DMS53 (cell line): Measurements from ENCODE around the gene RAB9A.
"Not testable (repeated sequence)": the region's sequence is repeated elsewhere in the genome, so short reads cannot be mapped to it uniquely, and the experiment has no call there.

Source experiments
- DNase-seq: peaks from one replicate; lab custom pipeline; 2025; lab: John Stamatoyannopoulos, UW

The RAB9A gene

GRCh38 chrX:13688958-13689740 lies at the start of gene RAB9A:
Gene RAB9A (plus strand): TSS chrX:13689128. CDS start chrX:13708747, 19,619 bp downstream.
- peak; percentile 79 for DNase-seq

GRCh38 chrX:13641684-13642083 lies 47.2 kb upstream of the RAB9A start:
- DNase-seq = not testable (repeated sequence)

DNA sequence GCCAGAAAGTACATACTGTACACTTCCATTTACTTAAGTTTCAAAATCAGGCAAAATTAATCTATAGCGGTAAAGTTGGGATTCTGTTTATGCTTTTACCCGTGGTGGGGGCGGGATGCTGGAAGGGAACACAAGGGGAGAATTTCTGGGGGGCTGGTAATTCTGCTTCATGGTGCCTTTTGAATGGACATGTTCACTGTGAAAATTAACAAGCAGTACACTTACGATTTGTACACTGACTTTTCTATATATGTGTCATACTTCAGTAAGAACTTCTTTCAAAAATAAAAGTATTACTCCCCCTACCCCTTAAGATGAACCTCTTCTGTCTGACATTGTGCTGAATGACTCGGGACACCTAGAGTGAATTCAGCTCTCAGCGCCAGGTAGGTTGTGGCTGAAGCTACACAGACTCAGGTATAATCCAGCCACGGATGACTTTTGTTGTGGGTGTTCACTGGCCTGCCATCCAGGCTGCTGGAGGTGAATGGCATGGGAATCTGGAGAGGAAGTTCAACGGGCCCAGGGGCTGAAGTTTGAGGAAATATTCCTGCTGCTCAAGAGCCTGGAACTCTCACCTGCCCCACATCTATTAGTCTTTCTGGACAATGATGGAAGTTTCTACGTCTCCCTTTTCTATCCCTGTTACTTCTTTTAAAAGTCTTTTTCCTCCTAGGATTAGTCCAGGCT lies 43.3 kb upstream of the RAB9A start:
- DNase-seq = no peak

DNA sequence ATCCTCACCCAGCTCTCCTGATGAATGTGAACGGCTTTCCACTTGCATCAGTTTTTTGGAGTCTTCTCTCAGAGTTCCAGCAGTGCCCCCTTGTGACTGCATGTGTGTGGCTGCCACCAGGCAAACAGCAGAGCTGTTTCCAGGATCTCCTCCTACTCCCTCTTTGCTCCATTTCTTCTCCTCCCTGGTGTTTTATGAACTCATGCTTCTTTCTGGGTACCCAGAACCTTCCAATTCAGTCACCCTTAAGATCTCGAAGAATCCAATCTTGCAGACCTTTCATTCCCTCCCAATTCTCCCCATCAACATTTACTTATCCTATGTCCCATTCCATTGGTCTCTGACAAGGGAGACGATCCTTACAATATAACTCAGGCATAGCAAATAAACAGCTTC lies 42.8 kb upstream of the RAB9A start:
- DNase-seq = peak; percentile 69

- DNase-seq = peak; percentile 90
Measured at GRCh38 chrX:13647709-13648212, 41.2 kb upstream of the RAB9A start.

DNA sequence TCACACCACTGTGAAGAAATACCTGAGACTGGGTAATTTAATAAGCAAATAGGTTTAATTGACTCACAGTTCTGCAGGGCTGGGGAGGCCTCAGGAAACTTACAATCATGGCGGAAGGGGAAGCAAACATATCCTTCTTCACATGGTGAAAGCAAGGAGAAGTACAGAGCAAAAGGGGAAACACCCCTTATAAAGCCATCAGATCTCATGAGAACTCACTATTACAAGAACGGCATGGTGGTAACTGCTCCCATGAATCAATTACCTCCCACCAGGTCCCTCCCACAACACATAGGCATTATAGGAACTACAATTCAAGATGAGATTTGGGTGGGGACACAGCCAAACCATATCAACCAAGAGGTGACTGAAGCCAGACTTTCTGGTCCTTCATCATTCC lies 40.6 kb upstream of the RAB9A start:
- DNase-seq = not testable (repeated sequence)

DNA sequence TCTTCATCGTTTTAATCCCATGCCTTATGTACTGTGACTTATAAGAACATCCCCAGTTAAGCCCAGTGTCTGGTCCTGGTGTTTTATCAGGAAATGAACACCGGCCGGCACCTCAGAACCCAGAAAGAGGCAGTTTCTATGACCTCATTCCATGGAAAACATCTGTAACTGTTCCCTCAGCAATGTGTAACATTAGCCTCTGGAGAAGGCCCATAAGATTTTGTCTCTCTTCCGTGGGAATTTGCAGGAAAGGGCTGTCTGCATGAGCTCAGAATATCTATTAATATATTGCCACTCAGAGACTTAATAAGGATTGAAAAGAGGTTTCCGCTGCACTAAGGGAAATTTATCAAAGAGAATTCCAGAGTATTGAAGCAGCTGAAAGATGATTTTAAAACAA lies 39.1 kb upstream of the RAB9A start:
- DNase-seq = no peak

- no peak for DNase-seq
Measured at GRCh38 chrX:13650318-13650717, 38.6 kb upstream of the RAB9A start.

DNA sequence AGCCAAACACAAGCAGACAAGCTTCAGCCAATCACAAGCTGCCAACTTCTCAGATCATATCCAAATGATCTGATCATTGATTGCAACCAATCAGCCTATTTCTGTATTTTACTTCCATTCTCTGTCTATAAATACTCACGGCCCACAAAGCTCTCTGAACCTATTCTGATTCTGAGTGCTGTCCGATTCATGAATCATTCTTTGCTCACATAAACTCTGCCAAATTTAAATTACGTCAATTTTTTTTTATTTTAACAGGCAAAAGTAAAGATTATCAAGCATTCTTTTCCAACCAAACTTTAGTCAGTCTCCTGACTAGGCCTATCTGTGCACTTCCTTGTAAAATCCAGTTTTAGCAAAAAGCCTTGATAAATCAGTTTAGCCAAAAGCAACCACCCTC lies 37.8 kb upstream of the RAB9A start:
- DNase-seq = no peak

DNA sequence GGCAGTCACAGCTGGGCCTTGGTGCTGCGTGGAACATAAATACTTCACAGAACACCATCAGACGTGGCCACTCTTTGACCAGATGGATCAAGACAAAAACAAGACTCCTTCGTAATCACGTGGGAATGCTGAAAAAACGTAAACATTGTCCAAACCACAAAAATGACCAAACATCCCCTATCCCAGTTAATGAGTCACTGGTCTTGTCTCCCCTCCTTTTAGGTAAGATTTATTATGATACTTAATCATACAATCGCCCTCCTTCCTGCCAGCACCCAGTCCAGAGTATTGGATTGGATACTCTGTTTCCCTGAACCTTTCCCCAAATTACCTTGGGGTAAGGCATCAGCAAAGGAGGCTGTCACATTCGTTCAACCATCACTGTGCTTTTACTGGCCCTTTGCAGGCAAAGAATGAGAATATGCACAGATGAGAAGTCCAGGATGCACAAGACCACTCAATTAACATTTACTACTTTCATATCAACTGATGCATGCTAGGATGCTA lies 36.6 kb upstream of the RAB9A start:
- peak; percentile 1 for DNase-seq

- peak; percentile 94 for DNase-seq
Measured at GRCh38 chrX:13652850-13653693, 35.9 kb upstream of the RAB9A start, which contains the start of gene TCEANC. Gene TCEANC (plus strand): TSS chrX:13653141. CDS start chrX:13662509, 9,368 bp downstream.

DNA sequence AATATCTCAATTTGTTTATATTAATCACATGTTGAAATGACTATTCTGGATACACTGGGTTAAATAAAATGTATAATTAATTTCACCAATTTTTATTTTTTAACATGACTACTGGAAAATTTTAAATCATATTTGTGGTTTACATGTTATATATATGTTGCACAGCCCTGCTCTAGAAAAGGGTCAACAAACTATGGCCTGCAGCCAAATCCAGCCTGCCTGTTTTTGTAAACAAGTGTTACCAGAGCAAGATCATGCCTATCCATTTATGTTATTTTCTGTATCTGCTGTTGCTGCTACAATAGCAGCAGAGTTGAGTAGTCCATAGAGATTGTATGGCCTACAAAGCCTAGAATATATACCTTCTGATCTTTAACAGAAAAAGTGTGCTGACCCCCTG lies 34.8 kb upstream of the RAB9A start:
- no peak for DNase-seq

GRCh38 chrX:13655674-13656073 lies 33.3 kb upstream of the RAB9A start:
- DNase-seq = no peak

- DNase-seq = peak; percentile 39
Measured at GRCh38 chrX:13658602-13659001, 30.3 kb upstream of the RAB9A start.

GRCh38 chrX:13659063-13659462 lies 29.9 kb upstream of the RAB9A start:
- DNase-seq = no peak

GRCh38 chrX:13661735-13662288 lies 27.1 kb upstream of the RAB9A start:
- no peak for DNase-seq

GRCh38 chrX:13662355-13662791 lies 26.6 kb upstream of the RAB9A start:
- DNase-seq = no peak

DNA sequence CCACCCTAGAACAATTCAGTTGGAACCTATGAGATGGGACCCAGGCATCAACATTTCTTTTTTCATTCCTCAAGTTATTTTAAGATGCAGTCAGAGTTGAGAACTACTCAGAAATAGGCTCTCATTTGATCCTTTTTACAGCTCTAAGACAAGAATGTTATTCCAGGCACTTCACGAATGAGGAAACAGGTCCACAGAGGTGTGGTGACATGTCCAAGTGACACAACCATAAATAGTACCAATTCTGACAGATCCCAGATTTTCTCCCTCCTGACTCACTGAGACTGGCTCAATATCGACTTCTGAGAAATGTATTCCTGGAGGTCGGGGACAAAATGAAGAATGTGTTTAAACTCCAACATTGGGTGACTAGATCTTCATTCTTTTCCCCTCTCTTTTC lies 24.9 kb upstream of the RAB9A start:
- DNase-seq = no peak

GRCh38 chrX:13666836-13667235 lies 22.1 kb upstream of the RAB9A start:
- DNase-seq = peak; percentile 18

GRCh38 chrX:13667919-13668318 lies 21.0 kb upstream of the RAB9A start:
- DNase-seq = no peak

DNA sequence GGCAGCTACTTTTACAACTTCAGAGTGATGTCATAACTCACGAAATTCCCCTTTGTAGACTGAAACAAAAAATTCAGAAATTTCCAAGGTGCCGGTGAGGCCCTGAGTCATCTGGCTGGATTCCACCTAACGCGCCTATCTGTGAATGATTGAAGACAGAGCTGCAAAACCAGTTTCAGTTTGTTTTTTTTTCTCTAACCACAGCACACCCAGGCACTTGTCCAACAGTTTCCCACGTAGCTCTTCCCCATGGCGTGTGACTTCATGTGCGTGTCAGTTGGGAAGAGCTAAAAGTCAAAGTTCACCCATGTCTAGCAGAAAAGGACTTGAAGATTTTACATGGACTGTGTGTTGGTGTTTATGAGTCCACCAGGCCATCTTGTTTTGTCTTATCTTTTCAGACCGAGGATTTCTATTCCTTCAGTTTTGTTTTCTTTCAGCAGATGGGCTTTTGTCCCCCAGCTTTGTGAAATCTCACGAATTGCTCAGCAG lies 19.6 kb upstream of the RAB9A start:
- peak; percentile 90 for DNase-seq
